ENCODE results near the gene CD300LG.

- TF ChIP-seq POLR2A (IDR thresholded peaks at IDR 0.05) (no peak), CTCF (IDR thresholded peaks at IDR 0.05) (no peak)
Measured at GRCh38 chr17:43879723-43880419, 32.9 kb downstream of the CD300LG start.

Data from body of pancreas (tissue), 4 donors.